NCI-H524 (cell line): ENCODE results near the gene ZNF48.
A peak's percentile ranks its signal among the peaks of the same experiment; 100 is the strongest.

Source experiments
- DNase-seq, 2 experiments: peaks; one replicate each; lab custom pipeline; 2025; lab: John Stamatoyannopoulos, UW

The ZNF48 gene

DNA sequence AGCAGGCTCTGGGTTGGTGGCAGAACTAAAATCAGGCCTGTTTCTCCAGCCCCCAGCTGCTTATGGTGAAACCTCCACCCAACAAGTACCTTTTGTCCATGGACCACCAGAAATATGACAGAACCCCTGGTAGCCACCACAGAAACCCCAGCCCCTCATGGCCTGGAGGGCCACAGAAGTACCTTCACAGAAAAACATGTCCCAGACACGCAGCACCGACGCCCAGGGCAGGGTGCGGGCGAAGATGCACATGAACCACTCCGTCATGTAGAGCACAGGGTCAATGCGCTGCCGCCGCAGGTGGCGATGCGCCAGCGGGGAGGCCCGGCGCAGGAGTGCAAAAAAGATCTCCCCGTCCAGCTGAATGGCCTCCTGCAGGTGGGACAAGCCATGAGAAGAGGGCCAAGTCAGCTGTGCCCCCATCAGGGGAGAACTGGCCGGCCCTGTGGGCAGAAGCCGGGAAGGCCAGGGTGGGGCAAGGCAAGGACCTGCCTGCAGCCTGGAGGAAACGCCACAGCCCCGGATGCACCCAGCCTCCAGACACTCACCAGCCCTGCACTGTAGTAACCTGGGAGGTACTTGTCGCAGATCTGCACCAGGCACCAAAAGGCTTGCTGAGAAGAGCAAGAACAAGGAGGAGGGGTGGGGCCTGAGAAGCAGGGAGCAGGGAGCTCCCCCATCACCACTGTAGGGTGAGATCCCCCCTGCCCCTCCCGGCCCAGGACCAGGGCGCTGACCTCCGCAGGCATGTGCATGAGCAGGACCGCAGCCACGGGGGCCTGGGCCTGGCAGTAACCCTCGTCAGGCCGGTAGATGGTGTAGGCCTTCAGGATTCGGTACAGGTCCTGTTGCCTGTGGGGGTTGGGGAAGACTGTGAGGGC lies 36.0 kb upstream of the ZNF48 start:
- no peak for DNase-seq

DNA sequence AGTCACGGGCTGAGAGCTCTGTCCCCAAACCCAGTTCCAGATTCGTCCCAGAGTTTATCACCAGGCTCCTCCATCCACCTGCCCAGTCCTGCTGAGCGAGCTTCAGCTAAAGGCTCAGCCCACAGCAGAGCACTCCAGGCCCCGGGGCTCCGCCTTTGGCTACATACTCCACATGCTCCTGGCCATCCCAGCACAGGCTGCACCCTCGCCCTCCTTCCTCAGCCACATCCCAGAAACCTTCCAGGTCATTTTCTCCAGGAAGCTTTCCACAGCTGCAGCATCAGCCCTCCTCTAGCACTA lies 35.4 kb upstream of the ZNF48 start:
- DNase-seq: no peak

DNA sequence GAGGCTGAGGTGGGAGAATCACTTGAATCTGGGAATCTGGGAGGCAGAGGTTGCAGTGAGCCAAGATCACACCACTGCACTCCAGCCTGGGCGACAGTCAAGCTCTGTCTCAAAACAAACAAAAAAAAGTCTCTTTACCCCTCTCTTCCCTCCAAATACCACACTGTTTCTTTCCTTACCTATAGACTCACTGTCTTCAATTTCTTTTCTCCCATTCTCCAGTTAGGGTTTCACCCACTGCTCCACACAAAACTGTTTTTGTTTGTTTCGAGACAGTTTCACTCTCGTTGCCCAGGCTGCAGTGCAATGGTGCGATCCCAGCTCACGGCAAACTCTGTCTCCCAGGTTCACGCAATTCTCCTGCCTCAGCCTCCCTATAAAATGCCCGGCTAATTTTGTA lies 34.0 kb upstream of the ZNF48 start:
- DNase-seq: no peak

DNA sequence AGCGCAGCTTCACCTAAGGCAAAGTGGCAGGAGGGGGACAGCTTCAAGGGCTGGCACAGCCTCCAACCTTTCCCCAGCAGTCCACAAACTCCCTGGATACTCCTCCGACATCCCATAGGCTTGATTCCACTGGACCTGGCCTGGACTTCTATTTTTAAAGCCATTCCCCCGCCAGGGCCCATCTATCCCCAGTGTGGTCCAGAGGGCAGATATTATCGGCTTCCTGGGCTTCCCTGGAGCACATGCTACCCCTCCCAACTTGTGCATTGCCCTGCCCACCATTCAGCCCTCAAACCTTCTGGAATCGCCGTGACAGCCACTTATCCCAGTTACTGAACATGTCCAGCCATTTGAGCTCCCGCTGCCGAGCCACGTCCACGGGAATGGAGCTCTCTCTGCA lies 30.0 kb upstream of the ZNF48 start:
- no peak for DNase-seq

DNA sequence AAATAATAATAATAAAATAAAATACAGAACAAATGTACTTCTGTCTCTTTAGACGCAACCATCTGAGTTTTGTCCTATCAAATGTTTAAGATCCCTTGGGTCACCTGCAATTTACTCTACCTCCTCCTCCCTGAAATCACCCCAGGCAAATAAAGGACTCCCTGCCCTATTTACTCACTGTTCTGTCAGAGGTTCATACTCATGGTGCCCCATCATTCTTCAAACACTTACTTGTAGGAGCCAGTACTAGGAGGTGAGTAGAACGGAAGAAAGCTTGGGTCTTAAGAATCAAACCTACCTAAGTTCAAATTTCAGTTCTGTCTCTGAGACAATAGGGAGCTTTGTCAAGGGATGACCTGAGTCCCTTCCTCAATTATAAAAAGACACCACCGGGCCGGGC lies 28.7 kb upstream of the ZNF48 start:
- no peak for DNase-seq

DNA sequence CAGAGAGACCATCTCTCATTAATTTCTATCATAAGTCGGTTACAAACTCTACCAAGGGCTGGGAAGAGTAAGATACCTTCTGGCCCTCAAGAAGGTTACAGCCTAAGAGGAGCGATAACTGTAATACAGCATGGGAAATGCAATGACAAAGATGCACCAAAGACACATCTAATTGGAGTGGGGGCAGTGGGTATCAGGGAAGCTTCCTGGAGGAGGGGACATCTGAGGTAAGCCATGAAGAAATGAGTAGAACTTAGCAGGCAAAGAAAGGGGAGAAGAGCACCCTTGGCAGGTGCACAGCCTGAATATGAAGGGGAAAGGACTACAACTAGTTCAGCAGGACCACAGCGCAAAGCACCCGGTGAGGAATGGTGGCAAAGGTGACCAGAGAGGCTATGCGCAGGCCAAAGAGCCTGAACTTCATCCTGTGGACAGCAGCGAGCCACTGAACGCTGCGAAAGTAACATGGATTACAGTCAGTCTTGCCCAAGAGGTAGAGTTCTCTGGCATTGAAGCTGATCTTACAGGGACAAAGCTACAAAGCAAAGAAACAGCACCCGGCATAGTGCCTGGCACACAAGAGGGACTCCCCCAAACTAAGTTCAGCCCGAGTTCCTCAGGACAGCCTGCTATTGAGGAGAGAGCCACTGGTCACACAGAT lies 27.7 kb upstream of the ZNF48 start:
- DNase-seq: no peak

DNA sequence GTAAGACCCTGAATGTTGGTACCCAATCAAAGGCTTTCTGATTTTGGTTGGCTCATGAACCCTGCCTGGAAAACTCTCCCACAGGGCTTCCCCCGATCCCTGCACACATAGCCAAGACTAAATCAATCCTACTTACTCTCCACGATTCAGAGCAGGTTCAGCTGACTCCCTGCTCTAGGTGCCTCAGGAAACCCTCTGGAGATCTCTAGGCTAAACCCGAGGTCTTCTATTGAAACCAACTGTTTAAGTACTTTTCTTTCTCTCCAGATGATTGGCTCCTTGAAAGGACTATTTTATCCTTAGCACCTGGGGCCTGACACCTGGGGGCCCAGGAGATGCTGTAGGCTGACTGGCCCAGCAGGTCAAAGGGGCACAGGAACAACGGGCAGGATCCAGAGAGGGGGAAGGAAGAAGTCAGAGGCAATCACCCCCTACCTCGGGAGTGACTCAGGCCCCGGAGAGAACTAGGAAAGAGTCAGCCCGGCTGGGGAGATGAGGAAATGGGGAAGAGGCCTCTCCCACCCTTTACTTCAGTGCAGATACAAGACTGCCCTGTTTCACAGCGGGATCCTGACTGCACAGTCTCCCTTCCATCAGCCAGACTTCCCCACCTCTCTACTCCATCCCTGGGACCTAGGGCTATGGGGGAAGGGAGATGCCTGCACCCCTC lies 27.0 kb upstream of the ZNF48 start:
- DNase-seq: no peak

DNA sequence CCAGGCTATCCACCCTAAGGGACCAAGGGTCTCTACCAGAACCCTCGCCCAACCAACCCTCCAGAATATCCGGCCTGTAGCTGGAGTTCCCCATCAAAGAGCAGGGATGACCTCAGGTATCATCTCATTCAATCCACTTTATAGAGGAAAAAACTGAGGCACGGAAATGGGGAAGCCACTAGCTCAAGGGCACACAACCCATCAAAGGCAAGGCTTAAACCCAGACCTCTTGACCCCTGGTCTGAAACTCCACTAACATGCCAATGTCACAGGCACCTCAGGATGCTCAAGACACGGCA lies 26.5 kb upstream of the ZNF48 start:
- DNase-seq: no peak

DNA sequence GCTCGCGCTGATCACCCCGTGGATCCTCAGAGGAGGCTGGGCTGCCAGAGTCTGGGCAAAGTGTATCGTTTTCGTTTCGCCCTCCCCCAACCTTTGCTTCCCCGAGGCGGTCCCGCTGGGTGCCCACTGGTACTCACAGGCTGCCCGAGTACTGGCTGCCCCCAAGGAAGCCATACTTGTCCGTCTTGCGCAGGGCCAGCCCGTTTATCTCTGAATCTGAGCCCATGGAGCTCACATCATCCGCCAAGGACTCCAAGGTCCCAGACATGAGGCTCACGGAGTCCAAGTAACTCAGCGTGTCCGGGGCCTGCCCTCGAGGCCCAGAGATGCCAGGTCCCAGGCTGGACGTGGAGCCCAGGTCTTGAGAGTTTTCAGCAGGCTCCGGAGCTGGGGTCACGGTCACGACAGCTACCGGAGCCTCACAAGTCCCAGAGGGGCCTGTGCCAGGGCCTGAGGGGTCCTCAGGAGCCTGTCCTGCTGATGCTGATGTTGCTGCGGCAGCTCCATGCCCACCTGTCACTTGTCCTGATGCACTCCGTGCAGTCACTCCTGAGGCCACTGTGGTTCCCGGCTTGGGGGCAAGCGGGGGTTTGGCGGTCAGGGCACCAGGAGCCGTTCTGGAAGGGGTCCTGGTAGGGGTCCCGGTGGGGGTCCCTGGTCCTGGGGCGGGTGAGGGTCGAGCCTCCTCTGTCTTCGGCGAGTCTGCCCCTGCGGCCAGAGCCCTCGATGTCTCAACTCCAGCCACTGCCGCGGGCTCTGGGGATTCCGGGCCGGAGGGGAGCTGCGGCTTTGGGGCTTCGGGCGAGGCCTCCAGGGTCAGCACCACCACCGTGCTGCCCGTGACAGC lies 25.9 kb upstream of the ZNF48 start:
- DNase-seq: peak in 1 of 2 experiments; percentile 51

DNA sequence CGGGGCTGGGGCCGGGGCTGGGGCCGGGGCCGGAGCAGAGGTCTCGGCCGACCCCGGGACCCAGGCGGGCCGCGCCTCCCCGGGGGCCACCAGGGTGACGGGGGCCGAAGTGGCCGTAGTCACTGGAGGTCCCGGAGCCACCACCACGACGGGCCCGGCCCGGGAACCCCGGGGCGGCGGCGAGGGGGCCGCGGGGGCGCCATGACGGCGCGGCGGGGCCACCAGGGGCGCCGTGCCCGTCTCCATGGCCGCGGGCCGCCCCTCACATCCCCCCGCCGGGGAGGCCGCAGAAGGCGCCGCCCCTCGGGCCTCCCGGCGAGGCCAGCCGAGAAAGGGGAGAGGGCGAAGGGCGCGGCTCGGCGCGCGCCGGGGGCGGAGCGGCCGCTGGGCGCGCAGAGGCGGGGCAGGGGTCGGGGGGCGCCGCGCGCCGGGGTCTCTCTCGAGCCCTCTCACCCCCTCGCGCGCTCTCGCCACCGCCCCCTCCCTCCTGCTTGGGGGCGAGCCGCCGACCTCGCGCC lies 25.2 kb upstream of the ZNF48 start:
- no peak for DNase-seq

DNA sequence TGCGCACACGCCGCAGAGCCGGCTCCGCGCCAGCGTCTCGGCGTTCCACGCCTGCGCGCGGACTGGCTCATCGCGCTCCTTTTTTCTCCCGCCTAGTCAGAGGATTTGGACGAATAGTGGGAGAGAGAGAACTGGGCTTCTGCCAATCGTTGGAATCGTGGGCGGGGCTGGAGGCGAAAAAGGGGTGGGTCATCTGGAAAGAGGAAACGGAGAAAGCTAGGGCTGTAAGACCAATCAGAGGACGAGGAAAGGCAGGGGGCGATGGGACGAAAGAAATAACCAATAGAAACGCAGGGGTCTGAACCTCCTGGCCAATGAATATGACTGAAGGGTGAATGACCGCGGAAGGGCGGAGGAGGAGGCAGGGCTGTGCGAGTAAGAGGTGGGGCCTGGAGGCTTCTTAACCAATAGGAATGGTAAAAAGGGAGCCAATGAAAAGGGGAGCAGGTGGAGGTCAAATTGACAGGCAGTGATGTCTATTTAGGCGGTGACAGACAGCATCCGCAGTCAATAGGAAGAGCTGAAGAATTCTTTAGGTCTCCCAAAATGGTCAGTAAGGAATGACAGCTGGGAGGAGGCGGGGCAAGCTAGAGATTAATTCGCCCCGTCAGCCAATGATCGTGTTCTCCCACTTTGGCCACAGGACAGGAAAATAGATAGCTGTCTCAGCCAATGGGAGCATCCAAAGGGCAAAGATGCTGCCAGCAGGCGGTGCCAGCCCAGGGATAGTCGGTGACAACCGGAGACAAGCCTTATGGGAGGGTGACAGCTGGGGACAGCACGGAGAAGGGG lies 24.6 kb upstream of the ZNF48 start, which contains the start of gene TBC1D10B:
Gene TBC1D10B (minus strand): TSS at position 39 of the 792 bp plus-strand sequence. CDS start 311 bp downstream, outside the sequence.
- DNase-seq: peak; percentile 100

DNA sequence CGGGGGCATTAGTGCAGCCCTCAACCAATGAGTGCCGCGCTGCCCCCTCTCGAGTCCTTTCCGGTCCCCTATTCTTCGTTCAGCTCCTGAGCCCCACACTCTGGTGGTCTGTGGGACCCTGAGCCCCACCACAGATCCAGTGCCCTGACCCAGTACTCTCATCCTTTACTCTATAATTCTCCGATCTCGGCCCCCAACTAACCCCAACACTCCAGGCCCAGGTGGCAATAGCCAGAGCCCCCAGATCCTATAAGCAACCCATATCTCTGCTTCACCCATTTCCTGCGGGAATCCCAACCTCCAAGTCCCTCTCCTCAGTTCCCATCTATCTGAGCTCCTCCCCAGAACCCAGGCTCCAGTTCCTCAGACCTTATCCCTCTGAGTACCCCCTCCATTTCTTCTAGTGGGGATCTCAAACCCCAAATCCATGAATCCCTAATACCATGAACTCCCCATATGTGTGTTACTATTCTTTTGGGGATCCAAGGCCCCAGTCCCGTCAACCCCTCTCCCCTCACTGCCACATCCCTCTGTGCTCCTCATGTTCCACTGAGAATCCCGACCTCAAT lies 23.9 kb upstream of the ZNF48 start:
- no peak for DNase-seq

DNA sequence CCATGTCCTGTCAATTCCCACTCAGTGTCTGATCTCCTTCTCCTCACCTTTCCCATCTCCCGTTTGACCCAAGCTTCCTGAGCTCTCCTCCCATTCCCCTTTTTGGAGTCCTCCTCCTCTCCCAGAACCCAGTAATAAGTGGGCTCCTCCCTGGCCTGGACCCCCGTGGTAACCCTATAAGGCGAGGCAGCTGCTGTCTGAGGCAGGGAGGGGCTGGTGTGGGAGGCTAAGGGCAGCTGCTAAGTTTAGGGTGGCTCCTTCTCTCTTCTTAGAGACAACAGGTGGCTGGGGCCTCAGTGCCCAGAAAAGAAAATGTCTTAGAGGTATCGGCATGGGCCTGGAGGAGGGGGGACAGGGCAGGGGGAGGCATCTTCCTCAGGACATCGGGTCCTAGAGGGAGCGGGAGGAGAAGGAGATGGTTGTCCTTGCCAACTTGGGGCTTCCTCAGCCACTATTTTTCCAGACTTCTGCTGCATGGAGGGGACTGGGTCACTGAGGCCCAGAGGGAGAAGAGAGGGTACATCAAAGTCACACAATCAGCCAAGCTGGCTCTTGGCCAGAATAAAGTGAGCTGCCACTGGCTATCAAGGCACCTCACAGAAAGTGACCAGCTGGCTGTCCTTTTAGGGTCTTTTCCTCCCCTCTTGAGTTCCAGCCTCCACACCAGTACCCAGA lies 23.0 kb upstream of the ZNF48 start:
- DNase-seq: no peak

DNA sequence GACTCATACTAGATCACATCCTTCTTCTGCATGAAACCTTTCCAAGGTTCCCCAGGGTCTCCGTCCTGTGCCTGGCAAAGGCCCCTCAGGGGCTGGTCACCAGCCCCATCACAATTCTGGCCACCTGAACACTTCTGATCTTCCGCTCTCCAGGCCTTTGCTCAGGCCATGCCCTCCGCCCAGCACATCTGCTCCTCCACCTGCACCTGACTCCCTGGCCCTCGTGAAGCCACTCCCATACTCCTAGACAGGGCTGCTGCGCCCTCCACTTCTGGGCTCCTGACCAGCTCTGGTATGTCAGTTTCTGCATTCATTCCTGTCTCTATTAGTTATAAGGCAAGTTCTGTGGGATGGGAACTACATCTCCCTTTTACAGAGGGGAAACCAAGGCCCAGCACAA lies 22.5 kb upstream of the ZNF48 start:
- no peak for DNase-seq

DNA sequence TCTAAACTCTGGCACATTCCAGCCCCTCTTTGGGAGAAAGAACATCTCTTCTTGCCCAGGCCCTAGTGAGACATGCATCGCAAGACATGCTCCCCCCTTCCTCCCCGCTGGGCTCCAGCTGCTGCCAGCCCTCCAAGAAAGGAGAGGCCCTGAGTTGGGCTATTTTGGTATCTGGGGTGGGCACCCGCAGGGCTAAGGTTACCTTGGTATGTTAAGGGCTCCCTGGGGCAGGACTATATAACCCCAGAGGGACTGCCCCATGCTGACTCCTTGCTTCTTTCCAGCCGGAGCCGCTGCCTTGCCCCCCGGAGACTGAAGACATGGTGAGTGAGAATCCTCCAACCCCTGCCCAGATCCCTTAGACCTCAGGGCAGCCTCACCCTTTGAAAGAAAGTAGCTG lies 20.7 kb upstream of the ZNF48 start, which contains the start of gene MYL11:
Gene MYL11 (plus strand): TSS at position 265 of the 400 bp plus-strand sequence. CDS start 56 bp downstream, at position 321.
- no peak for DNase-seq

DNA sequence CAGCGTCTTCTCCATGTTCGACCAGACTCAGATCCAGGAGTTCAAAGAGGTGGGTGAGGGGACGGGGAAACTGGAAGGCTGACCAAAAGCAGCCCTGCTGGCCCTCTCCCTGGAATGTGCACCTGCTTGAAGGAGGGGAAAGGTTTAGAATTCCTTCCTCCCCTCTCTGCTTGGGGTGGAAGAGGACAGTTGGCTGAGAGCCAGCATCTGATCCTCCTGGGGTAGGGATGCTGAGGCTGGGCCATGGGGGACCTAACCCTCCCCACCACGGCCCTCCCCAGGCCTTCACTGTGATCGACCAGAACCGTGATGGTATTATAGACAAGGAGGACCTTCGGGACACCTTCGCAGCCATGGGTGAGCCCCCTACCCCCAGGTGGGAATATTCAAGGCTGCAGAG lies 19.4 kb upstream of the ZNF48 start:
- no peak for DNase-seq

DNA sequence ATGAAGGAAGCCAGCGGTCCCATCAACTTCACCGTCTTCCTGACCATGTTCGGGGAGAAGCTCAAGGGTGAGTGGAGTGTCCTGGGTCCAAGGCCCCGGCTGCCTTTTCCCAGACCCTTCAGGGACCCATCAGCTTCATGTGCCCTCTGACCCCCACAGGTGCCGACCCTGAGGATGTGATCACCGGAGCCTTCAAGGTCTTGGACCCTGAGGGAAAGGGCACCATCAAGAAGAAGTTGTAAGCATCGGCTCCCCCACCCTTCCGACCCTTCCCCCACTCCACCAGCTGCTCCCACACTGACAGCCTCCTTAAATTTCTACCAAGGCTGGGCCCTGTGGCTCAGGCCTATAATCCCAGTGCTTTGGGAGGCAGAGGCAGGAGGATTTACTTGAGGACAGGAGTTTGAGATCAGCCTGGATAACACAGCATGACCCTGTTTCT lies 18.7 kb upstream of the ZNF48 start:
- DNase-seq: peak in 1 of 2 experiments; percentile 33

DNA sequence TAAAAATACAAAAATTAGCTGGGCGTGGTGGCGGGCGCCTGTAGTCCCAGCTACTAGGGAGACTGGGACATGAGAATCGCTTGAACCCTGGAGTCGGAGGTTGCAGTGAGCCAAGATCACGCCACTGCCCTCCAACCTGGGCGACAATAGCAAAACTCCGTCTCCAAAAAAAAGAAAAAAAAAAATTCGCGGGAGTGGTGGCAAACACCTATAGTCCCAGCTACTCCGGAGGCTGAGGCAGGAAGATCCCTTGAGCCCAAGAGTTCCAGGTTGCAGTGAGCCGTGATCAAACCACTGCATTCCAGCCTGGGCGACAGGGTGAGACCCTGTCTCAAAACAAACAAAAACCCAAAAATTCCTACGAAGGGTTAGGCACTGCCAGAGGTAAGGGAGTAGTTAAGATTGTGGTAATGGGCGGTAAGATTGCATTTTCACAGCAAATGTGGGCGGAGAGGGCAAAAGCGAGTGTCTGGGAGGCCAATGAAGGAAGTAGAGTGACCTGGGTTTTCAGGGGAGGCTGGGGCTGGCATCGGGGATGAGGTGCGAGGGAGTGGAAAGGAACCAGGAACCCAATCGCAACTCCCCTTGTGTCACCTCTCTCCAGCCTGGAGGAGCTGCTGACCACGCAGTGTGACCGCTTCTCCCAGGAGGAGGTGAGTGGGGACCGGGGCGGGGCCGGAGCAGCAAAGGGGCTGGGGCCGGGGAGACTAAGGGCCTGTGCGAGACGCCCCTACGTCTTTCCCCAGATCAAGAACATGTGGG lies 18.0 kb upstream of the ZNF48 start:
- no peak for DNase-seq

DNA sequence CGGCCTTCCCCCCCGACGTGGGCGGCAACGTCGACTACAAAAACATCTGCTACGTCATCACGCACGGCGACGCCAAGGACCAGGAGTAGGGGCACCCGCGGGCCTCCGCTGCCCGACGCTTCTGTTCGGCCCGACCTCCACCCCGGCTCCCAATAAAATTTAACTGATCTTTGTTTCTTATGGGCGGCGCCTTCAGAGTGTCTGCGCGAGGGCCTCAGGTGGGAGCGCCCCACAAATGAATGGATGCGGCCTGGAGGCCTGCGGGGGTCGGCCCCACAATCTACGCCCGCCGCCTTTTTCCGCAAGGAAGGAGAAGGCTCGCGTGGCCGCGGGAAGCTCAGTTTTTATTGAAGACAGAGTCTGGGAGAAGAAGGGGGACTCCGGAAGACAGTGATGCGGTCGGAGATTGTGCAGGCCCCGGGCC lies 17.4 kb upstream of the ZNF48 start:
- DNase-seq: peak; percentile 84 to 85
